GM12874 (cell line): ENCODE data around the gene CD22.

ENCODE experiments used
- CTCF ChIP-seq: IDR thresholded peaks from 2 replicates; pipeline ENCODE4 v1.5.1; 2011; ENCODE audit warnings: low read depth, mild to moderate bottlenecking, control low read depth, low read length, moderate library complexity; ENCODE audit not compliant: insufficient read depth

The CD22 gene

GRCh38 chr19:35293808-35294207, 35.2 kb upstream of the CD22 start:
- TF ChIP-seq CTCF: no peak

DNA sequence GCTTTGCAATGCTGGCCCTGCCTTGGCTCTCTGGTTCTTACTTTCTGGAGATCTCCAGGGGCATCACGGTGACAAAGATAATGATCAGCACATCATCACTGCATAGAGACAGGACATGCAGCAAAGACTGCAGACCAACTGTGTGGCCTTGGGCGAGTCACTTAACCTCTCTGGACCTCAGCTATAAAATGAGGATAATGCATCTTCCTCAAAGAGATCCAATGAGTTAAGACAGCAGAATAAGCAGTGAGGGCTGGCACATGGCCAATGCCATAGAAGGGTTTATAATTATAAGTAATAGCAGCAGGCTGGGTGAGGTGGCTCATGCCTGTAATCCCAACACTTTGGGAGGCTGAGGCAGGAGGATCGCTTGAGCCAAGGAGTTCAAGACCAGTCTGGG, 34.7 kb upstream of the CD22 start:
- TF ChIP-seq CTCF: no peak

- TF ChIP-seq CTCF: no peak
These were observed 33.9 kb upstream of the CD22 start for GRCh38 chr19:35294859-35295791.

DNA sequence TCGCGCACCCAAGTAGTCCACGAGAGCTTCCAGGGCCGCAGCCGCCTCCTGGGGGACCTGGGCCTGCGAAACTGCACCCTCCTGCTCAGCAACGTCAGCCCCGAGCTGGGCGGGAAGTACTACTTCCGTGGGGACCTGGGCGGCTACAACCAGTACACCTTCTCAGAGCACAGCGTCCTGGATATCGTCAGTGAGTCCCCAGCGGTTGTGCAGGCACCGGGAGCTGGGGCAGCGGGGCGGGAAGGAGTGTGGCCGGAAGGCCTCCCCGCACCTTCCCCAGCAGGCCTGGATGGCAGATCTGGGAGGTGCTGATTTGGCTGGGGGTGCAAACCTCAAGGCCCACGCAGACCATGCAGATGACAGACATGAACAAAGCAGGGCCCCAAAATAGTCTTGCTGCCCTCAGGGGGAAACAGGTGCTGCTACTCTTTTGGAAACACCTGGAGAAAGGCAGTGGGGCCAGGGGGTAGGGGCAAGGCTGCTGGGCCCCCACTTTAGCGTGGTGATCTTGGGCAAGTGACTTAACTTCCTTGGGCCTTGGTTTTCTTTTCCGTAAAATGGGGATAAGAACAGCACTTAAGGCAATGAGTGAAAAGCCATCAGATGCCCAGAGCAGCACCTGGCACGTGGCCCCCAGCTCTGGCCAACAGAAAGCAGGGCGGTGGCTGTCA, 33.1 kb upstream of the CD22 start:
- no peak for TF ChIP-seq CTCF

- no peak for TF ChIP-seq CTCF
These were observed 32.1 kb upstream of the CD22 start for GRCh38 chr19:35296644-35297514.

DNA sequence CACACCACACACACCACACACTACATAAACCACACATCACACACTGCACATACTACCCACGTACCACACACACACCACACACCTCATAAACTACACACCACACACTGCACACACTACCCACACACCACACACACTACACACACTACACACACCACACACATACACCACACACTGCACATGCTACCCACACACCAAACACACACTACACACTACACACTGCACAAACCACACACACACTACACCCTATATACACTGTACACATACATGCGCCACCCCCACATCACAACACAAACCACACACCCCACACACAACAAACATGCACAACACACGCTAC, 31.5 kb upstream of the CD22 start:
- no peak for TF ChIP-seq CTCF

DNA sequence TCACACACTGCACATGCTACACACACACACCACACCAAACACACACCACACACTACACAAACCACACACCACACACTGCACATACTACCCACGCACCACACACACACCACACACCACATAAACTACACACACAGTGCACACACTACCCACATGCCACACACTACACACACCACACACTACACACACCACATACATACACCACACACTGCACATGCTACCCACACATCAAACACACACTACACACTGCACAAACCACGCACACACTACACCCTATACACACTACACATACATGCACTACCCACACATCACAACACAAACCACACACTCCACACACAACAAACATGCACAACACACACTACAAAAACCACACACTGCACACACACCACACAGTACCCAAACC, 31.1 kb upstream of the CD22 start:
- no peak for TF ChIP-seq CTCF
